ENCODE measurements around the gene PBOV1.

The PBOV1 gene

DNA sequence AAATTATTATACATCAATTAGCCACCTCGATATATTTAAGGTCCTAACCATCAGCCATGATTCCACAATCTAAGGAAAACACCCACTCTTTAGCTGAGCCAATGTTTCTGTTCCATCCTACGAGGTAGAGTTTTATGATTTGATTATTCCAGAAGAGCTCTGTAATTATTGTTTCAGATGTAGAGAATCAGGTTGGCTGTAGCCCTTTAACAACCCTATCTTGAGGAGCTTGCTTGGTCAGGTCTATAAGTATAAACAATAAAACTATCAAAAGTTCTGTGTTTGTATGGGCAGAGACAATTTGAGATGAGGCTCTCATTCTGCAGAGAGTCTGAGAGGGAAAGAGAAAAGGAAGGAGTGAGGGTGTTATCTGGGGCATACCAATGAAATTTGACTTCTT, at the start of gene PBOV1:
Gene PBOV1, minus strand, starts transcription at position 43 of the 400 bp plus-strand sequence. CDS start 96 bp downstream, outside the sequence.
- no peak for DNase-seq (ENCODE audit: low read depth, low spot score)

DNA sequence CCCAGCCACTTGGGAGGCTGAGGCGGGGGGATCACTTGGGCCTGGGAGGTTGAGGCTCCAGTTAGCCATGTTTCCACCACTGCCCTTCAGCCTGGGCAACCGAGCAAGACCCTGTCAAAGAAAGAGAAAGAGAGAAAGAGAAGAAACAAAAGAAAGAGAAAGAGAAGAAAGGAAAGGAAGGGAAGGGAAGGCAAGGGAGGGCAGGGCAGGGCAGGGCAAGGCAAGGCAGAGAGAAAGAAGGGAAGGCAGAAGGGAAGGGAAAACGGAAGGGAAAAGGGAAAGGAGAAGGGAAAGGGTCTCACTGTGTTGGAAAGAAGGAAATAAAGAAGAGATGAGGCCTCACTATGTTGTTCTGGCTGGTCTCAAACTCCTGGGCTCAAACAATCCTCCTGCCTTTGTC, 47.8 kb upstream of the PBOV1 start:
- no peak for DNase-seq (ENCODE audit: low read depth, low spot score)

DNA sequence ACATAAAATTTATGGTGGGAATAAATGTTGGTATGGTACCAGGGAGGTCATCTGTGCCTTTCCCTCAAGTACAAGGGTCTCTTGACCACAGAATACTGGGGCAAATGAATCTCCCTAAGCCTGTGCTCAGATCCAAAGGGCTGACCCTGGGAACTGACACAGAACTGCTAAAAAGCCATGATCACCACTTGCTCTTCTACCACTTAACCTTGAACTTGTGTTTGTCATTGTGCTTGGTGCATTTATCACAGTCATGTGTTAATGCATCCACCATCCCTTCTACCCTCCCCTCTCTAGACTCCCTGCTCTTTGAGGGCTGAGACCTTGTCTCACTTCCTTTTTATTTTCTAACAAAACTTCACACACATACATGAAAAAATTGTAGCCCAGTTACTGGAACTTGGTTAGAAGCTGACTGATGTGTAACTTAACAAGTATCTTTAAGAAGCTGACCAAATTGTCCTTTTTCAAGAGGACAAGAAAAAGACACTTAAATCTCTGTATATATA, 46.1 kb upstream of the PBOV1 start:
- DNase-seq (ENCODE audit: low read depth, low spot score): no peak

DNA sequence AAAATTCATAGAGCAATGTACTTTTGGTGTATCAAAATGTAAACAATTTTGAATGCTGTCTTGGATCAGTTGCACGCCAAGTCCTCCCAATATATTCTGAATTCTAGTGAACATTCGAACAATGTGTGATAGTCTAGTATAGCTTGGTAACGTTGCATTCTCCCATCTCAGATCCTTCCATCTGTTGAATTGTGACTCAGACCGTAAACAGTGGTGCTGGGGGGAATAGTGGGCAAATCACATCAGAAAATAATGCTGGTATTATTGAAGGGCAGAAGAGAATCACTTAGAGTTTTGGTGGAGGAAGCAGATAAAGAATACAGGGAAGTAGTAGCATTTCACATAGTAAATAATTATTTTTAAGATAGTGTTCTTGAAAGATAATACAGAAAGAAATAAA, 45.7 kb upstream of the PBOV1 start:
- DNase-seq (ENCODE audit: low read depth, low spot score): no peak

DNA sequence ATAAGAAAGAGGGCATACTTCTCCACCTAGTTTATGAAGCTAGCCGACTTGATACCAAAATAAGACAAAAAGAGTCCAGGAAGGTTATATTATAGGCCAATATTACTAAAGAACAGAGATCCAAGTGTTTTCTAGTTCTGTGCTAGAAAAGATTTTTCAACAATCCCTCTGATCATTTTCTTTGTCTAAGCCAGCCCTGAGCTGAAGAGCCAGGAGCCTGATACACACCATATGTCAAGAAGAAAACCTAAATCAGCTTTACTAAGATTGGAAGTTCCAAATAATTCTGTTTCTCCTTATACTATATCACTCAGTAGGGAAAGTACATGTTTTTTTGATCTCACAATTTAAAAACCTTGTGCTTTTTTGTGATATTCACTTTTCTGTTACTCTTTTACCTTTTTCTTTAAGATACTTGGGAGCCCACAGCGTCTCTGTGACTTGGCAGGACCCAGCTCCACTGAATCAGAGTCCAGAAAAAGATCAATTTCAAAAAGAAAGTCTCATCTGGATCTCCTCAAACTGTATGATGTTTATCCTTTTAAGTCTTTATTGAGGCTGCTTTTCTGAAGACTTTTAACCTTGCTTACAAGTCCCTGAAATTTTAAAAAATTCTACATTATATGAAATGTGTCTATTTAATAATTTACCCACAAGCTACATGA, 43.0 kb upstream of the PBOV1 start:
- DNase-seq (ENCODE audit: low read depth, low spot score): no peak

DNA sequence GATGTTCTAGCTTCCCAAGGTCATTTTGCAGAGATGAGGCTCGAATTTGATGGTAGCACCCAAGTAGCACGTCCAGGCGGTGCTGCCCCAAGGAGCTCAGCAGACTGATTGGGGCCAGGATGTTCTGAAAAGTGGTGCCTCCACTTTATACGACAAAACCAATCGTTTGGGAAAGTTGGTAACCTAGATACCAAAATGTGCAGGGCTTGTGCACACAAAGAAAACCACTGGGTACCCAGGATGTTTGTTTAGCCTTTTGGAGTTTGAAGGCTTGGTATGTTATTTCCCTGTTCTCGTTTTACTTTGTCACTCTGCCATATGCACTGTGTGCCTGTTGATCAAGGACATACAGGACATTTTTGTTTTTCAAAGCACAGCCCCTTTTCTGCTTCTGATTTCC, 40.7 kb upstream of the PBOV1 start:
- no peak for DNase-seq (ENCODE audit: low read depth, low spot score)

DNA sequence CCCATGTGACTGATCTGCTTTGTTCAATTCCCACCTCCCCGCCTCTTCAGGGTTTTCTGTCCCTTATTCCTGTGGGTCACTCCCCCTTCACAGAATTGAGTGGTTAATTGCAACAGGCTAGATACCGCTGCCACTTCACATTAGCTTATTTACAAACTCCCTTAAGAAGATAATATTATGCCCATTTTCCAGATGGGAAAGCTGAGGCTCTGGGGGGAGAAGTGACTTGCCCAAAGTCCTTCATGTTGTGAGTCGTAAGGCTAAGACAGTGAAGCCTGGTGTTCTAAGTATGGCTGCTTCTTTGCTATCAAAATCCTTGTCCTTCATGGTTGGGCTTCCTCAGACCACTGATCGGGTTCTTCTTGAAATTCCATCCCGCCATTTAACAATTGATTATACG, 39.9 kb upstream of the PBOV1 start:
- no peak for DNase-seq (ENCODE audit: low read depth, low spot score)

DNA sequence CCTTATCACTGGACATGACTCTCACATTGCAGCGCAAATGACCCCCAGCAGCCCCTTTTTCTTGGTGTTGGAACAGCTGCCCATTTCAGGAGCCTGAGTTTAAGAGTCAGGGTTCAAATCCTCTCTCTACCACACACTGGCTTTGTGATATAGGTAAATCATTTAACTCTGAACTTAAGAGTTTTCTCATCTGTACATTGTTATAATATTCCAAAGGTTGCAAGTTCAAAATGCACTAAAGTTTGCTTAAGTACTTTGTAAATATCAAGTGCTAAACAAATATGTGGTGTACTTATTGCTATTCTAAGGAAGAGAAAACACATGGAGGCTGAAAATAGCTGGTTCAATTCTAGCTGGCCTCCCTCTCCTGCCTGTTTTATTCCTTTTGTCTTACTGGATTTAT, 39.3 kb upstream of the PBOV1 start:
- no peak for DNase-seq (ENCODE audit: low read depth, low spot score)

DNA sequence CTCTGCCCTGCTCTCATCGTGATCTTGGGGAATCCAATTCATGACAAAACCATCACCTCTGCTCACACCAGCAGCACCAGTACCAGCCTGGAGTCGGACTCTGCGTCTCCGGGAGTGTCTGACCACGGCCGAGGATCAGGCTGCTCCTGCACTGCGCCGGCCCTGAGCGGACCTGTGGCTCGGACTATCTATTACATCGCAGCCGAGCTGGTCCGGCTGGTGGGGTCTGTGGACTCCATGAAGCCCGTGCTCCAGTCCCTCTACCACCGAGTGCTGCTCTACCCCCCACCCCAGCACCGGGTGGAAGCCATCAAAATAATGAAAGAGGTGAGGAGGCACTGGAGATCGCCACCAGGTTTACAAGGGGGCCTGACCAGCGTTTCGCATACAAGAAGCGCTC, 37.2 kb upstream of the PBOV1 start:
- no peak for DNase-seq (ENCODE audit: low read depth, low spot score)

DNA sequence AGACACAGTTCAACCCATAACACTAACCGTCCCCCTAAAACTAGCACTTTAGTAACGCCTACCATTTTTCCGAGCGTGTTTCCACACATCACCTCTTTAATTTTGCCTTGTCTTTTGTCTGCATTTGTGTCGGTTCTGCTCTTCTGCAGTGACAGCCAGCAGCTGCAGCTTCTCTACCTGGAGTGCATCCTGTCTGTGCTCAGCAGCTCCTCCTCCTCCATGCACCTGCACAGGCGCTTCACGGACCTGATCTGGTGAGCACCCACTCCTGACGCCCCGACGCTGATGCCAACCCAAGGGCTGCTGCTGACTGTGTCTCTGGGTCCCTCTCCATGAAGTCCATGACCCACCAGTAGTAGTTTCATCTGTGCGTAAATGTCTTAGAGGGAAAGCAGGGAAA, 35.4 kb upstream of the PBOV1 start:
- DNase-seq (ENCODE audit: low read depth, low spot score): no peak

DNA sequence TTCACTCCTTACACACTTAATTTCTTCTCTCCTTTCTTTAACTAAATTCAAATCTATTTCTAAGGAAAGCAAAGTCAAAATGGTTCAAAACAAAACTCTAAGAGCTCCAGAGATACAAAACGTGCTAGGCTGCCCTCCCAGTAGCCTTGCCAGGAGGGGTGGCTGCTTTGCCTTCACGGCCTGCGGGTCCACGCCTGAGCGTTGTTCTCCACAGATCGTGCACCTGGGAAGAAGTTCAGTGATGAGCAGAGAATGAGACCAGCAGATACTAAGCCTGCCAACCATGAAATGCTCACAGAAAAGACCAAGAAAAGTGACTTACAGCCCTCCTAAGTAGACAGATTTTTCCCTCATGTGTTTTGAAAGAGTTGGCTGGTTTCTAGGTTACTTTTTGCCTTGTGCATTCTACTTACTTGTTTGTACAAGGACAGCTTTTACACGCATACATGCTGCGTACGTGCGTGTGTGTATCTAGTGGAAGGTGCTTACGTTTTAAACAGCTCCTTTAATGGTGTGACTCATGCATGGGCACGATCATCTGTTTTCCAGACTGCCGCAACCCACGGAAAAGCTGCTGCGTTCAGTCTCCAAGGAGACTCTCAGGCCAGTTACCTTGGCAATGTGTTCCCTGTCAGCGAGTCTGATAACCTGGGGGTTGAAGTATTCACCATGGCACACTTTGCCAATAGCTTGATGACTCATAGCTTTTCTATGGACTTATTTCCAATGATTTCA, 32.4 kb upstream of the PBOV1 start:
- no peak for DNase-seq (ENCODE audit: low read depth, low spot score)

DNA sequence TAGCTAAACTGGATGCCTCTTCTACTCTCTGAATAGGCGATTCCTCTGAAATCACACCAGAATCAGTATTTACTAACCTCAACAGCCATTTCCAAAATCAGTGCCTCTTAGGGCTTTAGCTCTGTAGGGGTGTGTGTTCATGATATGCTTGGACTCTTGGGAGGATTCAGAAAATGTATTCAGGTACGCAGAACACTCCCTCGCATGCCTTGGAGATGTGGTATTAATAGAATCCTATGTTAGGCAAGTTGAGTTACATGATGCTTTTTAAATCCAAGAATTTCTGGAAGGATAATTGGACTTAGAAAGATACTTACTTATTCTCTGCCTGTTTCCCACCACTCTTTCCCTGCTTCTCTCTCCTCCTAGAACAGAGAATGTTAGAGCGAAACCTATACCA, 31.8 kb upstream of the PBOV1 start:
- DNase-seq (ENCODE audit: low read depth, low spot score): no peak

DNA sequence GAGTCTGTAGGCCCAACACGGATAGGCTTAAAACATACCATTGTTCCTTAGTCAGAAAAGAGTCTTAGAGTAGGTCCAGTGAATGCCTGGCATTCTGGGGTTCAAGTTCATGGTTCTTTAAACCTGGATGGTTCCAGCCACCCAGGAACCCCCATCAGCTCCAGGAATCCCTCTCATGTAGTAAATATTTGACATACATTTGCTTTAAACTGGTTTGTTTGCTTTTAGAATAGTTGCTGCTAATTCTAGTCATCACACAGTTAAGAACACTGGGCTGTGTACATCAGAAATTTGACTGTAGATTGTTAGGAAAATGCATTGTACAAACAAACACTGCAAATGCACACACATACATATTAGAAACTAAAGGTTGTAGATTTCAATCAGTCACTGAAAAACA, 30.6 kb upstream of the PBOV1 start:
- no peak for DNase-seq (ENCODE audit: low read depth, low spot score)

DNA sequence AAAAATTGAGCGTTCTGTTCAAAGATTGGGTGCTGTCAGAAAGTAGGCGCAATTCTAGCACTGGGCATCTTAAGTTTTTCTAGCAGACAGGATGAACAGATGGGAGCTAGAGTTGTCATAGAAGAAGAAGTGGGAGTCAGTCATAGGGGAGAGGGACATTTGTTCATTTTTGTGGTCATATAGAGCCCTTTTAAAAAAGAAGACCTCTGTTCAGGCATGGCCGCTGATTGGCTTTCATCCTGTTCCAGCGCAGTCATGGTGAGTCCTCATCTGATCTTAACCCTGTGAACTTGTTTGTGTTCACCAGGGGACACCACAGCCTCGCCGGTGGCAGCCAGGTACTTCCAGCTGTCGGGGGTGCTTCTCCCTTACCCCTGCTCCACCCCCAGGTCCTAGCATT, 29.7 kb upstream of the PBOV1 start:
- DNase-seq (ENCODE audit: low read depth, low spot score): no peak

DNA sequence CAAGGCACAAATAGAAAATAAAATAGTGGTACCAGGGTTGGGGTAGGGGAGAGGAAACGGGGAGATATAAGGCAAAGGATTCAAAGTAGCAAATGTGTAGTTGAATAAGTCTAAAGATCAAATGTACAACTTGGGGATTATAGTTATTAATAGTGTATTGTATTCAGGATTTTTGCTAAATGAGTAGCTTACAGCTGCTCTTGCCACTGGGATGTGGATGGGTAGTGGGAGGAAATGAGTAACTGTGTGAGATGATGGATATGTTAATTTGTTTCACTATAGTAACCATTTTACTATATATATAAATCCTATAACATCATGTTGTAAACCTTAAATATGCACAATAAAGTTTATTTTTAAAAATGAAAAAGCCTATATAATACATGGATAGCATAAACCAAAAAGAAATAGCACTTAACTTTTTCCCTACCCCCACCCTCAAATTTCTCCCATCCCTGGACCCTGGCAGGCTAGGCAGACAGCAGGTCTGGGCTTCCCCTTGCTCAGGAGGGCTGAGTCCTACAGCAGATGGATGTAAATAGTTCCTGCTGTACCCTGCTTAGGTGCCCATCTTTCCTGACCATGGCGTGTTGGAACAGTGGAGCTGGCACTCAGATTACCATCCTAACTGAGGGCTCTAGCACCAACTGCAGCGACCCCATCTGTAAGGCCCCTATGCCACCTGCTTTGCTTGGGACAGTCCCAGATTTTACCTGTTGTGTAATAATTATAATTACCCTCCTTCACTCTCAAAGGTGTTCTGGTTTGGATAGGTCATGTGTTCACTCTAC, 28.6 kb upstream of the PBOV1 start:
- no peak for DNase-seq (ENCODE audit: low read depth, low spot score)

DNA sequence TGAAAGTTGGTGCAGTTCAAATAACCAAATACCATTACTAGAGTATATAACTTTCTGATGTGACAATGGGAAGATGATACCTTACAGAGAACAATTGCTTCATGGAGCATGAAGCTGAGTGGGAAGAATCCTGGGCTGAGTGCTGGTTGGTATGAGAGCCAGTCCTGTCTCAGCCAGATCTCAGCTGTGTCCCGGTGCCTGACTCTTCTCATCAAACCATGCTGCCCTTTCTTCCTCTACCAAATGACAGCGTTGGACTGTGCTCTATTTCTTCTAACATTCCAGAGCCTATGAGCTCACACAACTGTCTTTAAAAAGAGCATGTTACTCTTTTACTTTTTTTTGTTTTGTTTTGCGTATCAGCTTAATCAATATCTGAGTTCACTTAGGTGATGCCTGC, 27.5 kb upstream of the PBOV1 start:
- DNase-seq (ENCODE audit: low read depth, low spot score): no peak

DNA sequence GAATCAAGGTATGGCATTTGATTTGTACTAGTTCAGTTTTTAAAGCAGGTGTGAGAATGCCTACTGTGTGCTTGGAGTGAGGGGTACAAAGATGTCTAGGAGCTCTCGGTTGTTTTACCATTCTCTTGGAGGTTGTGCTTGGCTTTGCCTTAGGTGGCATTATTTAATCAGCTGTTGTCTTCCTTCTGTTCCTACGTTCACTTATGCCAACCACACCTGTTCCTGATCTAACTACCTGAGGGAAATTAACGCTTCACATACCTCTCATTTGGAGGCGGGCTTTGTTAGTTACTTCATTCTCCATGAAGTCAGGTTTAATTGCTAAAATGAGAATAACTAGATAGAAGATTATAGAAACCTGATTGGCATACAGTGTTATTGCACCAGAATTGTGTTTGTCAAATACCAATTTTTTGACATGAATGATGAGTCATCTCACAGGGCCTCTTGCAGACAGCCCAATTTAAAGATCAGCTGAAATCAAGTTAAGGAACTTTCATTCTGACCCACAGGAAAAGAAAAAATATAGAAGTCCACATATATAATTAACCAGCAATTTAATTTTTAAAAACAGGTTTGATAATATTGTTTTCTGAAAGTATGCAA, 24.8 kb upstream of the PBOV1 start:
- no peak for DNase-seq (ENCODE audit: low read depth, low spot score)

DNA sequence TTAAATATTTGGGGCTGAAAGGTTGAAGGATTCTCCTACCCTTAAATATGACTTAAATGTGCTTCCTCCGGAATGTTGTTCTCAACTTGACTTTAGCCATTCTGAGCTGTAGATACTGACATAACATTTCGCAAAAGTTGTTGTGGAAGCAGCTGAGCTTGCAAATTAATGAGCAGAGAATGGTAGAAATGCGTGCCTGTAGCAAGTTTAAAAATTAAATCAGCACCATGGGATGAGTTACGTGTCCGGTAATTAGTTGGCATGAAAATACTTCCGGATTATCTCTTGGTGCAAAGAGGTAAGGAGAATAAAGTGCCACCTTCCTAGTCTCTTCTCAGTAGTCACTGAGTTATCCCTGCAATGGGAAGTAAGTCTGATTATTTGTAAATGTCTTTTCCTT, 23.6 kb upstream of the PBOV1 start:
- no peak for DNase-seq (ENCODE audit: low read depth, low spot score)

DNA sequence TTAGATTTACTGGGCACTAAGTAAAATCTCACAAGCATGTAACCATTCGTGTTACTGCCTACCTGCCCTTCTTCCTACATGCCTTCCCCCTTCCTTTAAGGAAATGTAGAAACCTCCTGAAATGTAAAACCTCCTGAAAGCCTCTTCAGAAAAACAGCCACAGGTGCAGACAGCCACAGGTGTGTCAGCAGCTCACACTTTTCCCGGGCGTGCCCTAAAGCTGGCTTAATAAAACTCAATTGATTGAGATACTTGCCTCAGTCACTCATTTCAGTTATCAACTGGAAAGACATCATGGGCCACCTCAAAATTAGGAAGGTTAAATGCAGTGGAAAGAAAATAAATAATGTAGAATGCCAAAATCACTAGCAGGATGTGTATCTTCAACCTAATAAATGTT, 23.1 kb upstream of the PBOV1 start:
- DNase-seq (ENCODE audit: low read depth, low spot score): no peak

DNA sequence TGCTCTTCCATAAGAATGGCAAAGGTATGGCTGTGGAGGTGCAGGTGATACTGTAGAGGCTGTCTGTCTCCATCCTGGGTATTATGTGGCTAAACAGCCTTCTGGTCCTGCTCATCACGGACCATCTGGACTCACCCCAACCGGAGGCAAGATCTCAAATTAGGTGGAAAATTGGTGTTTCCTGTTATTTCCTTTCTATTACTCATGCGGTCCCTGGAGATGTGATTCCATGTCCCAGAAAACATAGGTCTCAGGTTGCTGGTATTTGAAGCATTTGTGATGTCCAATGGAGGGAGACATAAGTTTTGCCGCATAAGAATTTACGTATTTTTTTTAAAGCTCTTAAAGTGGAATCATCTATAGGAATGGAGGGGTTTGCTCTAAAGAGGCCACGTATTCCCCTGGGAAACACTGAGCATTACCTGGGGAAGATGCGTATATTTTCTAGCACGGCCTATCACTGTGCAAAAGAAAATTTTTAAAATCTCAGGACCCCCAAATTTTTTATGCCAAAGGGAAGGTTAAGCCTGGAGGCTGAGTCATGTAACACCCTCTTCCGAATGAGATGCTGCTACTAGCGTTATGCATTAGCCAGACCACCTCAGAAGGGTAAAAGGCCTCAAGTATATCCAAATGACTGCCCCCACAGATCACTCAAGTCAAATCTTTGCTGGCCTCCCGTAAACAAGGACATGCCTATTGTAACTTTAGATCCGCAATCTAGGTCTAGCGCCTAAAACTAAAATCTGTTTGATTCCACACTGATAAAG, 22.4 kb upstream of the PBOV1 start:
- no peak for DNase-seq (ENCODE audit: low read depth, low spot score)

DNA sequence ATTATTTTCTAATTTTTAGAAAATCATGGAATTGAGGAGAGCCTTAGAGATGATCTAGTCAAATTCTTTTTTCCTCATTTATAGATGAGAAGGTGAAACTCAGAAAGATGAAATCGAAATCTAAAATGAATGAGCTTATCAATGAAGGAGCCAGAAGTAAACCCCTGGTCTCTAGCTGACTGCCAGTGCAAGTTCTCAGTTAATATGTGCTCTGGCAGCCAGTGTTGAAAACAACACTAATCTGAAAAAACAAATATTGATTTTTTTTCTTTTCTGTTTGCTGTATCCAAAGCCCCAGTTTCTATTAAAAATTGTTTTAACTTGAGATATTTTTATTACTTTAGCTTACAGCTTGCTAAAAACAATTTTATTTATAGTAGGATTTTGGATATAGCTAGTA, 21.5 kb upstream of the PBOV1 start:
- DNase-seq (ENCODE audit: low read depth, low spot score): no peak

All from brain pericyte (primary cell).